SK-N-MC (cell line): ENCODE data around the gene TMEM37.

Experiments
- DNase-seq: peaks from one replicate; pipeline ENCODE4 v3.0.0-alpha.2; 2011; ENCODE audit warnings: low read depth, low spot score
- H3K27ac ChIP-seq: fragments of 200-600 bp; sonication (generic); 2 replicates; pipeline ENCODE4 v1.5.1; 2016; ENCODE audit warnings: mixed run types
- H3K36me3 ChIP-seq: fragments of 200-600 bp; sonication (generic); 2 replicates; pipeline ENCODE4 v1.6.1; 2017; ENCODE audit warnings: antibody characterized with exemption, low read length, mixed read lengths; ENCODE audit not compliant: insufficient read depth
- H3K4me3 ChIP-seq: fragments of 200-600 bp; sonication (generic); 2 replicates; pipeline ENCODE4 v1.5.1; 2016
- H3K9ac ChIP-seq: fragments of 200-600 bp; sonication (generic); 2 replicates; pipeline ENCODE4 v1.8.0; 2017; ENCODE audit warnings: mixed run types, mixed read lengths; ENCODE audit not compliant: insufficient read length
- H3K9me3 ChIP-seq: fragments of 200-600 bp; sonication (generic); 2 replicates; pipeline ENCODE4 v1.6.1; 2017; ENCODE audit warnings: low read depth, mild to moderate bottlenecking, antibody characterized with exemption, low read length, moderate library complexity, mixed read lengths
- EZH2 ChIP-seq: fragments of 200-600 bp; sonication (generic); IDR thresholded peaks from one replicate; pipeline ENCODE4 v1.6.1; 2017; ENCODE audit warnings: antibody characterized with exemption
- FOXP2 ChIP-seq: optimal IDR thresholded peaks from 2 replicates; pipeline ENCODE3; 2011; ENCODE audit warnings: mild to moderate bottlenecking, moderate library complexity; ENCODE audit not compliant: insufficient read depth; ENCODE audit errors: extremely low read length, control extremely low read depth
- POLR2AphosphoS5 ChIP-seq: IDR thresholded peaks from 2 replicates; pipeline ENCODE4 v1.6.1; 2012; ENCODE audit warnings: mild to moderate bottlenecking, low read depth, low read length, borderline replicate concordance

The TMEM37 gene

GRCh38 chr2:119429225-119429981, 2.3 kb upstream of the TMEM37 start:
- no peak for DNase-seq
- Histone ChIP-seq H3K9me3 (no peaks in the 10 kb centered on the region), H3K36me3 (no peaks in the 10 kb centered on the region), H3K9ac (no peak overlapping the region), H3K4me3 (no peak overlapping the region), H3K27ac (peak overlapping the region; percentile 67)
- no peak for TF ChIP-seq FOXP2
- TF ChIP-seq POLR2AphosphoS5 = no peak
- no peak for TF ChIP-seq EZH2

- peak overlapping the region; percentile 67 for H3K27ac ChIP-seq
These were observed 1.6 kb upstream of the TMEM37 start for GRCh38 chr2:119430023-119430498.

DNA sequence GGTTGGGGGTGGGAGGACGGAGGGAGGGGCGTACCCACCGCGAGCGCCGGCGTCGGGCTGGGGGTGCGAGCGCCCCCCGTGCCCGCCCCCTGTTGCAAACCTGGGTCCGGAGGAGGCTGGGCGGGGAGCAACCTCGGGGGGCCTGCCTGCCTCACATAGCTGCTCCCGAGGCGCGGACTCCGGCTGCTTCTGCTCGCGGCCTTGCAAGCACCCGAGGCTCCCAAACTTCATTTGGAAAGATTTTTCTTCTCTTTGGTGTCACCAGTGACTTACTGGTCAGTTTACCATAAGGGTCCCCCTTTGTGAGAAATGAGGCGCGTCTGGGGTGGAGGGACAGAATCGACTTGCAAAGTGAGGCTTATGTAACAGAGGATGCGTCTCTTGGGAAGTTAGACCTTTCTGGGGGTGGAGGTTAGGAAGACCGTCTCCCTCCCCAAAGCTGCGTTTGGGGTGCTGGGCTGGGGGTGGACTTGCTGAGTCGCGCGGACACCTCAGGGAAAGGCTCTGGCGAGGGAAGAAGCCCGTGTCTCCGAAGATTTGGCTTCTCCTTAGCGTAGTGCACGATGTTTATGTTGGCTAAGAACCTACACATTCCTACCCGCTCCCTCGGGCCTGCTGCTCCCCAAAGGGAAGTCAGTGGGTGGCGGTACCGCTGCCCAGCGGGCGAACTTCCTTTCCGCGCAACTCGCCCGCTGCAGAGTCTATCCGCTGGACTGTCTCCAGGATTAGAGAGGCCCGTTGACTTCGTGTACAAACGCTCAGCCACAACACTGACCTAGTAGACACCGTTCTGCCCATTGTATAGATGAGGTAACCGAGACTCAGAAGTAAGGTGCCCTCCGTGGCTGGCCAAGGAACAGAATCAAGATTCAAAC, 559 bp downstream of the TMEM37 start:
- Histone ChIP-seq H3K9me3 (no peaks in the 10 kb centered on the region), H3K9ac (peak overlapping the region; percentile 53), H3K4me3 (peak overlapping the region; percentile 79), H3K36me3 (no peaks in the 10 kb centered on the region), H3K27ac (no peak overlapping the region)
- no peak for DNase-seq
- no peak for TF ChIP-seq EZH2
- TF ChIP-seq POLR2AphosphoS5 = no peak
- no peak for TF ChIP-seq FOXP2

More at GRCh38 chr2:119430023-119430498, 1.6 kb upstream of the TMEM37 start:
- no peak overlapping the region for H3K9ac ChIP-seq
- H3K9me3 ChIP-seq = no peaks in the 10 kb centered on the region
- no peak for DNase-seq
- no peaks in the 10 kb centered on the region for H3K36me3 ChIP-seq
- no peak overlapping the region for H3K4me3 ChIP-seq
- no peak for TF ChIP-seq FOXP2
- no peak for TF ChIP-seq POLR2AphosphoS5
- TF ChIP-seq EZH2 = no peak

DNA sequence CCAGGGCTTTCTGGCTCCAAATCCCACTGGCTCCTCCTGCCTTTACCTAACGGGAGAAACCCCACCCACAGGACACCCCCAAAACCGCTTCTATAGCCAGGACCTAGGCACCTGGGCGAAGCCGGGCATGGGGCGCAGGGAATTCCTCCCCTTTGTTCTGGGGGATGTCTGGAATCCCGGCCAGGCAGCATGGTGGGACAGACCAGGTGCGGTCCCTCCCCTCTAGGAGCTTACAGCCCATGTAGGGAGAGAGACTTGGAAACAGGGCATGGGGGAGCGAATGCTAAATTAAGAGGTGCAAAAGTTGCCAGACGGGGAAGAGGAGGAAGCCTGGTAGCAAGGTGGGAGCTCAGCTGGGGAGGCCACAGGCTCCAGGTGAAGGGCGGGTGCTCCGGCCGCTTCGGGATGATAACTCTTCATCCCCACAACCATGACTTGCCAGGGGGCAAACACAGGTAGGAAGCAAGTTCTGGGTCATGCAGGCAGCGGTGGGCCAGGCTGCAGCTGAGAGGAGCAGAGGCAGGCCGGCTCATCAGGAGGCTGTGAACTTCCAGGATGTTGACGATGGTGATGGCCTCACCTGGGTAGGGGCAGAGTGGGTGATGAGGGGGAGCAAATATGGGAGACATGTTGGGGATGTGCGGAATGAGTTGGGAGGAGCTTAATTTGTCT, 1.3 kb downstream of the TMEM37 start:
- Histone ChIP-seq H3K9ac (no peak overlapping the region), H3K4me3 (no peak overlapping the region), H3K27ac (no peak overlapping the region), H3K36me3 (no peaks in the 10 kb centered on the region), H3K9me3 (no peaks in the 10 kb centered on the region)
- no peak for DNase-seq
- TF ChIP-seq FOXP2 (no peak), EZH2 (no peak), POLR2AphosphoS5 (no peak)

- H3K36me3 ChIP-seq = no peaks in the 10 kb centered on the region
- no peak for TF ChIP-seq FOXP2
- TF ChIP-seq POLR2AphosphoS5 = no peak
- no peak for TF ChIP-seq EZH2
These were observed 2.1 kb downstream of the TMEM37 start for GRCh38 chr2:119433636-119434327.

DNA sequence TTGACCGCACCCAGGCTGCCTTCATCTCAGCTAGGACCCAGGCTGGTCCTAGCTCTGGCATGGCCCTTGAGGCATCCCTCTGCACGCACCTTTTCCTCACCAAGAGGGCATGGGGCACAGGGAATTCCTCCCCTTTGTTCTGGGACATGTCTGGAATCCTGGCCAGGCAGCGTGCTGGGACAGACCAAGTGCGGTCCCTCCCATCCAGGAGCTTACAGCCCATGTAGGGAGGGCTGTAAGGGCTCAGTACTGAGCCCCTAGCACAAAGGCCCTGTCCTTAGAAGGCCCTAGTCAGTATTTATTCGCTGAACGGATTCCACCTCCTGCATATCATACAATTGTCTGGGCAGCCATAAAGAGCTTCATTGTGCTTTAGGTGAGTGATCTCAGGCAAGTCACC, 3.0 kb downstream of the TMEM37 start:
- Histone ChIP-seq H3K9ac (no peak overlapping the region), H3K36me3 (no peaks in the 10 kb centered on the region), H3K9me3 (no peaks in the 10 kb centered on the region), H3K4me3 (no peak overlapping the region), H3K27ac (no peak overlapping the region)
- DNase-seq = no peak
- TF ChIP-seq POLR2AphosphoS5 (no peak), FOXP2 (no peak), EZH2 (no peak)

More at GRCh38 chr2:119433636-119434327, 2.1 kb downstream of the TMEM37 start:
- Histone ChIP-seq H3K27ac (no peak overlapping the region), H3K9ac (no peak overlapping the region), H3K9me3 (no peaks in the 10 kb centered on the region), H3K4me3 (no peak overlapping the region)
- no peak for DNase-seq

DNA sequence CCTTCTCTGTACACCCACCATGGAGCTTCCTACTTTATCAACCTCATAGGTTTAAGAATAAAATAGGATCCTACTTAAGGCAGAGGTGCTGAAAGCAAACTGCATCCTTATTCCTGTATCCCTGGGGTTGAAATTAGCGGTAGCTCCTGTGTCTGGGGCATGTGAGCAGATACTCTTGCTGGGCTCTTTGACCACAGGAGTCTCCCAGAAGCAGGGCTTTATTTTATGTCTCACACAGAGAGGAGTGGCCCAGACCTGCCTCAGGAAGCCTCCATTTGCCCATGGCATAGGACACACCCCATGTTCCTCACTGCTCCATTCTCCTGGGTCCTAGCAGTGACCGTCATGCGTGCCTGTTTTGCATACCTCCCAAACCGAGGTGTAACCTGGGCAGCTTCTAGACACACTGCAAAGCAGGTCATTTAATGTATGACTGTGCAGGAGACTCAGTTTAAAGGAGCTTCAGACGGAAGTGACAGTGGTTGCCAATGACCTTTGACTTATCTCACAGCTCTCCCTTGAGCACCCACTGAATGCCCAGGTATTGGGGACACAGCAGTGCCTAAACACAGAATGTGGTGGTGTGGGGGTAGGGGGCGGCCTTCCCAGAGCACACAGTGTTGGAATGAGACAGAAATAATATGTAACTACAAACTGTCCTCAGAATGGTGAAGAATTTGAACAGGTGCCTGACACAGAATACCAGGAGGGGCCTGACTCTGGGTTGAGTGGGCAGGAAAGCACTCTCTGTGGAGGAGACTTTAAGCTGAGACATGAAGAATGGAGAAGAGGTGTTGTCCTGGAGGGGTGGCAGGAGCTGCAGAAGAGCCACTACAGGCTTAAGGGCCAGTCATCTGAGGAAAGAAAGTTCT, 3.7 kb downstream of the TMEM37 start:
- Histone ChIP-seq H3K27ac (no peak overlapping the region), H3K9me3 (no peaks in the 10 kb centered on the region), H3K36me3 (no peaks in the 10 kb centered on the region), H3K9ac (no peak overlapping the region), H3K4me3 (no peak overlapping the region)
- TF ChIP-seq POLR2AphosphoS5 (no peak), FOXP2 (no peak), EZH2 (no peak)
- no peak for DNase-seq
